GM12864 (cell line): Measurements from ENCODE around the gene UBA52.

ENCODE experiments used
- DNase-seq: peaks from one replicate; pipeline ENCODE4 v3.0.0-alpha.2; 2011; ENCODE audit warnings: low read depth
- H3K4me3 ChIP-seq: 2 replicates; pipeline ENCODE4 v1.5.1; 2011; ENCODE audit warnings: mild to moderate bottlenecking, low read depth, low read length, control low read depth
- TF ChIP-seq, protein P1 (sequence below): IDR thresholded peaks from 2 replicates; pipeline ENCODE4 v1.5.1; 2011; ENCODE audit warnings: low read depth, mild to moderate bottlenecking, moderate library complexity, low read length, control low read depth, inconsistent platforms; ENCODE audit errors: missing control alignments

UBA52 gene

DNA sequence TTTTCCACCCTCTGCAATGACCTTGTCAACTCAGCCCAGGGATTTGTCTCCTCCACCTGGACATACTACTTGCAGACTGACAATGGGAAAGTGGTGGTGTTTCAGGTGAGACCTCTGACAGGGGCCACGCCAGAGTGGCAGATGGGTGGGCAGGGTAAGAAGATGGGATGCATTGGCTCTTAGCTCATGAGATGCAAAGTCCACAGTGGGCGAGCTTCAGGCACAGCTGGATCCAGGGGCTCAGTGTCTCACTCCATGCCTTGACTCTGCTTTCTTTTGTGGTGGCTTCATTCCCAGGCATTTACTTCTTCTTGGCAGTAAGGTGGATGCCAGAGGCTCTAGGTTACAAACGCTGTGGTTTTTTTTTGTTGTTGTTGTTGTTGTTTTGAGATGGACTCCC is 44.4 kb downstream of the UBA52 start:
- no peak overlapping the region for H3K4me3 ChIP-seq
- DNase-seq, result no peak
- TF ChIP-seq, protein P1, sequence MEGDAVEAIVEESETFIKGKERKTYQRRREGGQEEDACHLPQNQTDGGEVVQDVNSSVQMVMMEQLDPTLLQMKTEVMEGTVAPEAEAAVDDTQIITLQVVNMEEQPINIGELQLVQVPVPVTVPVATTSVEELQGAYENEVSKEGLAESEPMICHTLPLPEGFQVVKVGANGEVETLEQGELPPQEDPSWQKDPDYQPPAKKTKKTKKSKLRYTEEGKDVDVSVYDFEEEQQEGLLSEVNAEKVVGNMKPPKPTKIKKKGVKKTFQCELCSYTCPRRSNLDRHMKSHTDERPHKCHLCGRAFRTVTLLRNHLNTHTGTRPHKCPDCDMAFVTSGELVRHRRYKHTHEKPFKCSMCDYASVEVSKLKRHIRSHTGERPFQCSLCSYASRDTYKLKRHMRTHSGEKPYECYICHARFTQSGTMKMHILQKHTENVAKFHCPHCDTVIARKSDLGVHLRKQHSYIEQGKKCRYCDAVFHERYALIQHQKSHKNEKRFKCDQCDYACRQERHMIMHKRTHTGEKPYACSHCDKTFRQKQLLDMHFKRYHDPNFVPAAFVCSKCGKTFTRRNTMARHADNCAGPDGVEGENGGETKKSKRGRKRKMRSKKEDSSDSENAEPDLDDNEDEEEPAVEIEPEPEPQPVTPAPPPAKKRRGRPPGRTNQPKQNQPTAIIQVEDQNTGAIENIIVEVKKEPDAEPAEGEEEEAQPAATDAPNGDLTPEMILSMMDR, result no peak

DNA sequence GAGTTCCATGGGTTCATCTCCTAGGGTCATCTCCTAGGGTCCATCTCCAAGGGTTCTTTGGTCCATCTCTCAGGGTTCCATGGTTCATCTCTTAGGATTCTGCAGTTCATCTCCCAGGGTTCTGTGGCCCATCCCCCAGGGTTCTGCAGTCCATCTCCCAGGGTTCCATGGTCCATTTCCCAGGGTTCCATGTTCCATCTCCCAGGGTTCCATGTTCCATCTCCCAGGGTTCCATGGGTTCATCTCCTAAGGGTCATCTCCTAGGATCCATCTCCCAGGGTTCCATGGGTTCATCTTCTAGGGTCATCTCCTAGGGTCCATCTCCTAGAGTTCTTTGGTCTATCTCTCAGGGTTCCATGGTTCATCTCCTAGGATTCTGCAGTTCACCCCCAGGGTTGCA is 45.9 kb downstream of the UBA52 start:
- DNase-seq, result no peak
- TF ChIP-seq, protein P1, result no peak

DNA sequence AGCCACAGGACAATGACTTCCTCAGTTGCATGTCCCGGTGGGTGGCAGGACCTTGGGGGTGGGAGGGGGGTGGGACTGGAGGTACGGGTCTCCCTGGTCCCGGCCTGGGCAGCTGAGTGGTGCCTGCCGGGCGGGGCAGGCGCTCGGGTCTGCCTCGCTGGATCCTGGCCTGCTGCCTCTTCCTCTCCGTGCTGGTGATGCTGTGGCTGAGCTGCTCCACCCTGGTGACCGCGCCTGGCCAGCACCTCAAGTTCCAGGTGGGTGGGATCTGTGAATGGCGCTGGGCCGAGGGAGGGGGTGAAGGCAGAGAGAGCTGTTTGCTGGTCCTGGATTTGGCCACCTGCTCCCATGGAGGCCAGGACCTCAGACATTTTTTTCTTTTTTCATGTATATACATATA is 46.6 kb downstream of the UBA52 start:
- DNase-seq, result no peak
- TF ChIP-seq, protein P1, result no peak

More for the DNA sequence above, 45.9 kb downstream of the UBA52 start:
- no peak overlapping the region for H3K4me3 ChIP-seq

DNA sequence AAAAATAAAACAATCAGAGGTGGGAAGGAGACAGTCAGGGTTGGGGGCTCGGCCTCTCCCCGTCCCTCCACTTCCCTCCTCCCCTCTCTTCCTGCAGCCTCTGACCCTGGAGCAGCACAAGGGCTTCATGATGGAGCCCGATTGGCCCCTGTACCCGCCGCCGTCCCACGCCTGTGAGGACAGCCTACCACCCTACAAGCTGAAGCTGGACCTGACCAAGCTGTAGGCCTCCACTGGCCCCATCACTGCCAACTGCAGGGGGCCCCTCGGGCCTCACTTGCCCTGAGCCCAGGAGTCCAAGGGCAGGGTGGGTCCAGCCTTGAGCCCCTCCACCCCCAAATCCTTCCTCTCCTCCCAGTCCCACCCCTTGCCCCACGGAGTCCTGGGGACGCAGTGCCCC is 48.7 kb downstream of the UBA52 start:
- TF ChIP-seq, protein P1, result no peak
- H3K4me3 ChIP-seq, result no peak overlapping the region
- no peak for DNase-seq

More for the DNA sequence above, 46.6 kb downstream of the UBA52 start:
- no peak overlapping the region for H3K4me3 ChIP-seq

DNA sequence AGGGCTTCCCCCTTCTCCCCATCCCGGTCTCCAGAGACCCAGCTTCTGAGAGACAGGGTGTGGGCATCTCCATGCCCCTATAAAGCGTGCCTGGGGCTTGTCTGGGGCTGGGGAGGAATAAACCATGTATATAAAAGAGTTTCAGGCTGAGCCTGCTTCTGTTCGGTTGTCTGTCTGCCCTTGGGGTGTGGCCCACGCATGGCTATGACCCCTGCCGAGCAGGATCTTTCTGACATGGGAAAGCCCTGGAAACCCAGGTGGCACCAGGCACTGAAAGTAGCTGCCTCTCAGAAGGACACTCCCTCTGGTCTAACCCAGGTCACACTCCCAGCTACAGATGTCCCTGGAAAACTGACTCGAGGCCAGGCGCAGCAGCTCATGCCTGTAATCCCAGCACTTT is 49.2 kb downstream of the UBA52 start:
- no peak overlapping the region for H3K4me3 ChIP-seq
- TF ChIP-seq, protein P1, result no peak
- DNase-seq, result no peak

DNA sequence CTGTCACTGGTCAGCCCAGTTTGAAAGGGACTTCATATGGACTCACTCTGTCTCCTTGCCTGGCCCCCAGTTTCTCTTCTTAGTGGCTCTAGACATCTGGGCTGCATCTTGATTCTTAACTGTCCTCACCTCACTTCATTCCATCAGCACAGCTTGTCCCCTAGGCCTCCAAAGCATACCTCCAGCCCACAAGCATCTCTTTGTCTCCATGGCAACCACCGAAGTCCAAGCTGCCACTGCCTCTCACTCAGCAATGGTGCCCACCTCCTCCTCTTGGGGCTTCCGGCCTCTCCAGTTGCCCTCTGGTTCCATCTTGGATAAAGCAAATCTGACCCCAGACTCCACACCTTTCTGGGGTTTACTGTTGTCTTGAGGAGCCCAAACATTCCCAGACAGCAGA is 55.2 kb downstream of the UBA52 start:
- no peak for DNase-seq
- no peak overlapping the region for H3K4me3 ChIP-seq
- TF ChIP-seq, protein P1, result no peak
